Progenitor cell of endocrine pancreas (in vitro differentiated cells): ENCODE data around the gene CDK10. TPM values are rescaled to one million over a fixed set of nuclear protein-coding genes. Genes with fewer than 3 reads are reported as not detected.

Experiments used
- DNase-seq: peaks from one replicate; pipeline ENCODE4 v3.0.0; 2021; ENCODE audit warnings: low spot score; ENCODE audit not compliant: unreplicated experiment
- H3K27ac Mint-ChIP-seq: 2 replicates; pipeline ENCODE4 v1.8.0; 2021; ENCODE audit warnings: mild to moderate bottlenecking, moderate library complexity, mixed read lengths
- H3K27me3 Mint-ChIP-seq: 2 replicates; pipeline ENCODE4 v1.8.0; 2021; ENCODE audit warnings: mixed read lengths
- H3K36me3 Mint-ChIP-seq: 2 replicates; pipeline ENCODE4 v1.8.0; 2022; ENCODE audit warnings: mixed read lengths; ENCODE audit not compliant: insufficient read depth
- H3K4me1 Mint-ChIP-seq: 2 replicates; pipeline ENCODE4 v1.8.0; 2021; ENCODE audit warnings: low read depth, mixed read lengths
- H3K4me3 Mint-ChIP-seq: 2 replicates; pipeline ENCODE4 v1.8.0; 2021; ENCODE audit warnings: low read depth, mild to moderate bottlenecking, moderate library complexity, mixed read lengths
- H3K9me3 Mint-ChIP-seq: 2 replicates; pipeline ENCODE4 v1.8.0; 2021; ENCODE audit warnings: low read depth, mixed read lengths
- CTCF ChIP-seq: fragments of 200-600 bp; sonication (generic); IDR thresholded peaks from one replicate; pipeline ENCODE4 v1.5.0; 2021; ENCODE audit warnings: antibody characterized with exemption, mild to moderate bottlenecking; ENCODE audit not compliant: unreplicated experiment
- total RNA-seq: library from RNA; stranded (reverse); gene quantifications from 2 replicates; pipeline ENCODE4 v1.2.1, GENCODE V29; 2021

The CDK10 gene
- total RNA-seq, 1 donor from 2014 or later = 192 TPM

GRCh38 chr16:89695086-89695874, 8.8 kb downstream of the CDK10 start:
- H3K4me3 Mint-ChIP-seq = no peak overlapping the region
- peaks cover 1% of the 10 kb centered on the region for H3K4me1 Mint-ChIP-seq
- H3K9me3 Mint-ChIP-seq = no peaks in the 10 kb centered on the region
- H3K27ac Mint-ChIP-seq = no peak overlapping the region
- no peaks in the 10 kb centered on the region for H3K27me3 Mint-ChIP-seq
- TF ChIP-seq CTCF = no peak
- no peak for DNase-seq
- H3K36me3 Mint-ChIP-seq = peaks cover 5% of the 10 kb centered on the region

GRCh38 chr16:89695875-89696669, 9.6 kb downstream of the CDK10 start:
- Mint-ChIP-seq H3K27me3 (no peaks in the 10 kb centered on the region), H3K27ac (no peak overlapping the region), H3K4me1 (peaks cover 1% of the 10 kb centered on the region), H3K36me3 (peaks cover 5% of the 10 kb centered on the region), H3K4me3 (no peak overlapping the region), H3K9me3 (no peaks in the 10 kb centered on the region)
- TF ChIP-seq CTCF = no peak
- no peak for DNase-seq

- Mint-ChIP-seq H3K27ac (no peak overlapping the region), H3K27me3 (no peaks in the 10 kb centered on the region), H3K4me1 (peaks cover 1% of the 10 kb centered on the region), H3K4me3 (no peak overlapping the region), H3K9me3 (no peaks in the 10 kb centered on the region), H3K36me3 (peaks cover 5% of the 10 kb centered on the region)
- no peak for TF ChIP-seq CTCF
- DNase-seq = no peak
Measured at GRCh38 chr16:89696670-89697128, 10.2 kb downstream of the CDK10 start.

GRCh38 chr16:89697161-89697615, 10.7 kb downstream of the CDK10 start:
- no peaks in the 10 kb centered on the region for H3K9me3 Mint-ChIP-seq

More at GRCh38 chr16:89697161-89697615, 10.7 kb downstream of the CDK10 start:
- Mint-ChIP-seq H3K4me3 (no peak overlapping the region), H3K4me1 (peaks cover 1% of the 10 kb centered on the region), H3K27me3 (no peaks in the 10 kb centered on the region), H3K36me3 (peaks cover 5% of the 10 kb centered on the region), H3K27ac (no peak overlapping the region)
- no peak for TF ChIP-seq CTCF
- no peak for DNase-seq
